ENCODE measurements around the gene C11orf68.

DNA sequence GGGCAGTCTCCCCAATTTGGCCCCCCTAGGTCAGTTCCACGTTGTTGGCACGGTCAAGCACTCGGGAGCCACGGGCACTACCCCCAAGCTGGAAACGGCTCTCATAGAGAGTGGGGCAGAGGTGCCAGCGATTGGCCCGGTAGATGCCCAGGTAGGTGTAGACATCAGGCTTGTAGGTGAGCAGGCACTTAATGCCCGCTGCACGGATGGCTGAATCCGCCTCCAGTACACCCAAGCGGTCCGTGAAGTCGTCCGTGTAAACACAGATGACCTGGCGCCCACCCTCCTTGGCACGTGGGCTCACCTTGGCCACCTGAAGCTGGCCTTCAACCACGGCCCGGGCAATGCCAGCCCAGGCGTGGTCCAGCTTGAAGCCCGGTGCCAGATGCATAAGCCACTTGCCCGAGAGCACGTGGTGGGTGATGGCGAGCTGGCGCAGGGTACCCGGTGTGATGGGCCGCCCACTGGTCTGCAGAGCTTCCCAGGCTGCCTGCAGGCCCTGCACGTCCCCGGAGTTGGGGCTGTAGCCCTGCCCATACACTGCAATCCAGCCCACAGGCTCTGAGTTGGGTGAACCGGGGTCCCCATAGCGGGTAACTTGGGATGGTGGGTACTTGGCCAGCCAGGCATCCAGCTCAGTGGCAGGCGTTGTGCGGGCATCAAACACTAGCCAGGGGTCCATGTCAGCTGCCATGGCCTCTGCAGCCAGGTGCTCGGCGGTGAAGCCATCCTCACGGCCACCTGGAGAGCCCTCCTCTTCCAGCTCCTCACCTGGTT lies 1.2 kb downstream of the C11orf68 start:
- TF ChIP-seq POLR2A (IDR thresholded peaks at IDR 0.05; ENCODE audit: low read length) (no peak), GATA1 (IDR thresholded peaks at IDR 0.05; ENCODE audit: low read depth, low read length) (no peak)

Data from erythroblast (primary cell).